Left kidney (tissue), 8 donors: ENCODE data around the gene NLRP12. TPM values are rescaled to one million over a fixed set of nuclear protein-coding genes. Genes with fewer than 3 reads are reported as not detected.
"Not testable (repeated sequence)": the region's sequence is repeated elsewhere in the genome, so short reads cannot be mapped to it uniquely, and the experiment has no call there.

Source experiments
- DNase-seq: peaks from one replicate; pipeline ENCODE4 v3.0.0-alpha.2; 2013
- long read RNA-seq, 8 donors: transcript quantifications; one replicate each; lab custom pipeline, GENCODE V29; 2026
- polyA plus RNA-seq: library from polyadenylated mRNA; unstranded; fragments of 120-200 nt; gene quantifications from one replicate; pipeline ENCODE4 v1.2.1, GENCODE V29; 2013; ENCODE audit not compliant: insufficient read length

Gene NLRP12
- 0.17 TPM for polyA plus RNA-seq
- long read RNA-seq, donor 1 = 0 reads
- long read RNA-seq, donor 2 = 0 reads
- long read RNA-seq, donor 3 = 0 reads
- long read RNA-seq, donor 4 = 0 reads
- long read RNA-seq, donor 5 = 0 reads
- long read RNA-seq, donor 6 = 0 reads
- long read RNA-seq, donor 7 = 0 reads
- long read RNA-seq, donor 8 = 0 reads

- DNase-seq = no peak
These were observed at the start of gene NLRP12 for GRCh38 chr19:53824134-53824611. Gene NLRP12, minus strand, starts transcription at chr19:53824314. Its CDS starts 140 bp downstream, at chr19:53824174.

- no peak for DNase-seq
These were observed 48.6 kb upstream of the NLRP12 start for GRCh38 chr19:53872762-53873161.

GRCh38 chr19:53871454-53871853 is 47.3 kb upstream of the NLRP12 start:
- DNase-seq = no peak

- DNase-seq = no peak
These were observed 46.4 kb upstream of the NLRP12 start for GRCh38 chr19:53870485-53870844.

GRCh38 chr19:53869805-53870484 is 45.8 kb upstream of the NLRP12 start:
- not testable (repeated sequence) for DNase-seq

GRCh38 chr19:53868892-53869804 is 45.0 kb upstream of the NLRP12 start:
- DNase-seq = peak; percentile 90

- DNase-seq = no peak
These were observed 44.2 kb upstream of the NLRP12 start for GRCh38 chr19:53868091-53868891.

GRCh38 chr19:53867225-53868090 is 43.3 kb upstream of the NLRP12 start, which contains the start of gene MYADM:
Gene MYADM, plus strand, starts transcription at chr19:53867883. Its CDS starts 5,647 bp downstream, at chr19:53873530.
- DNase-seq = peak; percentile 99

GRCh38 chr19:53866865-53867224 is 42.7 kb upstream of the NLRP12 start:
- no peak for DNase-seq

GRCh38 chr19:53865918-53866864 is 42.1 kb upstream of the NLRP12 start:
- DNase-seq = peak; percentile 73

GRCh38 chr19:53865523-53865917 is 41.4 kb upstream of the NLRP12 start:
- DNase-seq = no peak

- no peak for DNase-seq
These were observed 40.3 kb upstream of the NLRP12 start for GRCh38 chr19:53864308-53864836.

GRCh38 chr19:53853707-53854106 is 29.6 kb upstream of the NLRP12 start:
- DNase-seq = no peak

GRCh38 chr19:53849237-53849676 is 25.1 kb upstream of the NLRP12 start:
- DNase-seq = no peak

GRCh38 chr19:53847555-53847954 is 23.4 kb upstream of the NLRP12 start:
- no peak for DNase-seq

- no peak for DNase-seq
These were observed 20.7 kb upstream of the NLRP12 start for GRCh38 chr19:53844849-53845246.

- not testable (repeated sequence) for DNase-seq
These were observed 16.8 kb upstream of the NLRP12 start for GRCh38 chr19:53840914-53841313.

- not testable (repeated sequence) for DNase-seq
These were observed 16.1 kb upstream of the NLRP12 start for GRCh38 chr19:53840241-53840640.

GRCh38 chr19:53838446-53838845 is 14.3 kb upstream of the NLRP12 start:
- not testable (repeated sequence) for DNase-seq
